ENCODE results near the gene ELMO1.

- TF ChIP-seq BHLHE40 (IDR thresholded peaks at IDR 0.05; ENCODE audit: borderline replicate concordance) = no peak
- no peak for TF ChIP-seq ELF4 (IDR thresholded peaks at IDR 0.05)
- no peak for TF ChIP-seq TARDBP (IDR thresholded peaks at IDR 0.05)
- no peak for TF ChIP-seq SUZ12 (IDR thresholded peaks at IDR 0.05)
- no peak for TF ChIP-seq L3MBTL2 (conservative IDR thresholded peaks at IDR 0.05)
- no peak for TF ChIP-seq FOXM1 (IDR thresholded peaks at IDR 0.05; ENCODE audit: borderline replicate concordance)
- no peak for TF ChIP-seq LEF1 (IDR thresholded peaks at IDR 0.05; ENCODE audit: borderline replicate concordance)
- TF ChIP-seq ARNT (IDR thresholded peaks at IDR 0.05) = no peak
These were observed 347.8 kb downstream of the ELMO1 start for GRCh38 chr7:37100735-37101331.
